ENCODE results near the gene MAP3K7CL. TPM values are rescaled to one million over a fixed set of nuclear protein-coding genes. Genes with fewer than 3 reads are reported as not detected.

The MAP3K7CL gene

DNA sequence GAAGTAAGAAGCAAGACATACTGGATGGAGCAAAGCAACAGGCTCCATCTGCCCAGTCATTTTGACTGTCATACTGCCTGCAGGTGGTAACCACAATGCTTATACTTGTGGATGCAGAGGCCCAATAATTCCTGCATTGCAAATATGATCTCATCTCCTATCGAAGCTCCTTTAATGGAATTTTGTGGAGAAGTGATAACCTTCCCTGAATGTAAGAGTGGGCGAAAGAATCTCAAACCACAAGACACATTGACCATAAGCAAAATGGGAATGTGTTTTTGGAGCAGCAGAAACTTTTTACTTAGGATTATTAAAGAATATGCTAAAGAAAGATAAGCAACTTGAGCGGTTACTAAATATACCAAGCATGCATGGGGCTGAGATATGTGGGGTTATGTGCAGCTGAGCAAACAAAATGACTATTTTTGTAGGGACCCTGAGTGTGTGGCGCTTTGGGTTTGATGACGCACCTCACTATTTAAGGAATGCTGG, 90.9 kb downstream of the MAP3K7CL start:
- Histone ChIP-seq H3K27me3 (ENCODE audit: insufficient read depth, low read length, poor library complexity) (no peaks in the 10 kb centered on the region), H4K8ac (ENCODE audit: low read depth, low read length) (no peak overlapping the region), H3K4me1 (ENCODE audit: control insufficient read depth, low read depth, low read length) (no peaks in the 10 kb centered on the region), H3K4ac (ENCODE audit: low read depth, low read length) (no peak overlapping the region), H3K4me2 (ENCODE audit: low read length) (no peak overlapping the region), H3K23ac (ENCODE audit: low read length) (no peak overlapping the region), H3K27ac (ENCODE audit: low read depth, low read length) (no peak overlapping the region), H2BK5ac (ENCODE audit: low read length) (no peak overlapping the region), H3K79me1 (ENCODE audit: low read length) (no peaks in the 10 kb centered on the region), H3K4me3 (ENCODE audit: low read length) (no peak overlapping the region), H2BK15ac (replicated peaks; ENCODE audit: low read depth) (no peak overlapping the region), H2BK120ac (ENCODE audit: low read depth, low read length) (no peak overlapping the region), H4K5ac (ENCODE audit: low read length) (no peak overlapping the region), H3K56ac (ENCODE audit: low read length) (no peak overlapping the region), H3K79me2 (ENCODE audit: control insufficient read depth, insufficient read depth, low read length) (no peaks in the 10 kb centered on the region), H3K9ac (ENCODE audit: low read length) (no peak overlapping the region), H3K36me3 (ENCODE audit: control insufficient read depth, insufficient read depth, low read length) (no peaks in the 10 kb centered on the region), H2AK5ac (ENCODE audit: low read length) (no peak overlapping the region), H3K18ac (ENCODE audit: low read length) (no peak overlapping the region)
- WGBS (ENCODE audit: extremely low coverage, insufficient coverage, low lambda C conversion rate) = no CpG with 5 or more reads among the region's 5 CpGs
- DNase-seq = no peak

DNA sequence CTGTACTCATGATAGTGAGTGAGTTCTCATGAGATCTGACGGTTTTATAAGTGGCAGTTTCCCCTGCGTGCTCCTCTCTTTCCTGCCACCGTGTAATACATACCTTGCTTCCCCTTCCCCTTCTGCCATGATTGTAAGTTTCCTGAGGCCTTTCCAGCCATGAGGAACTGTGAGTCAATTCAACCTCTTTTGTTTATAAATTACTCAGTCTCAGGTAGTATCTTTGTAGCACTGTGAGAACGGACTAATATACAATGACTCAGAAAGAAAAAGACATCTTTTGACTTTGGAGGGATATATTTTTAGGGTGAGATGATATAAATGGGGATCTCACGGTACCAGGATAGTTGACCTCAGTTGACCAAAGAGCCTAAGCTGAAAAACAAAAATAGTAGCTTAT, 93.6 kb downstream of the MAP3K7CL start:
- no peaks in the 10 kb centered on the region for H3K36me3 ChIP-seq (ENCODE audit: control insufficient read depth, insufficient read depth, low read length)
- H3K79me1 ChIP-seq (ENCODE audit: low read length) = no peaks in the 10 kb centered on the region
- DNase-seq = no peak
- no peak overlapping the region for H4K8ac ChIP-seq (ENCODE audit: low read depth, low read length)
- no peak overlapping the region for H3K56ac ChIP-seq (ENCODE audit: low read length)
- no CpG with 5 or more reads among the region's 5 CpGs for WGBS (ENCODE audit: extremely low coverage, insufficient coverage, low lambda C conversion rate)
- no peak overlapping the region for H3K27ac ChIP-seq (ENCODE audit: low read depth, low read length)
- no peak overlapping the region for H3K23ac ChIP-seq (ENCODE audit: low read length)
- H4K5ac ChIP-seq (ENCODE audit: low read length) = no peak overlapping the region
- no peak overlapping the region for H3K4me3 ChIP-seq (ENCODE audit: low read length)
- H3K79me2 ChIP-seq (ENCODE audit: control insufficient read depth, insufficient read depth, low read length) = no peaks in the 10 kb centered on the region
- H3K4ac ChIP-seq (ENCODE audit: low read depth, low read length) = no peak overlapping the region
- no peaks in the 10 kb centered on the region for H3K4me1 ChIP-seq (ENCODE audit: control insufficient read depth, low read depth, low read length)
- H2BK15ac ChIP-seq (replicated peaks; ENCODE audit: low read depth) = no peak overlapping the region
- no peak overlapping the region for H2AK5ac ChIP-seq (ENCODE audit: low read length)
- no peak overlapping the region for H3K18ac ChIP-seq (ENCODE audit: low read length)
- H3K9ac ChIP-seq (ENCODE audit: low read length) = no peak overlapping the region
- H3K4me2 ChIP-seq (ENCODE audit: low read length) = no peak overlapping the region
- no peak overlapping the region for H2BK120ac ChIP-seq (ENCODE audit: low read depth, low read length)
- H2BK5ac ChIP-seq (ENCODE audit: low read length) = no peak overlapping the region
- no peaks in the 10 kb centered on the region for H3K27me3 ChIP-seq (ENCODE audit: insufficient read depth, low read length, poor library complexity)

Small RNA genes lying within 50 kb of the gene (small RNA-seq; reads per million reads assigned to genes)
- gene RF00012 (ENCODE audit: insufficient read depth) (not detected), gene RF00019 (ENCODE audit: insufficient read depth) (not detected)

All from mesendoderm (in vitro differentiated cells).